GM12878 (cell line): ENCODE results near the gene SHISA4.

Experiments used
- BRCA1 ChIP-seq: IDR thresholded peaks from 2 replicates; pipeline ENCODE4 v1.6.1; 2011; ENCODE audit warnings: low read depth, low read length, improper control_type of control experiment
- E2F8 ChIP-seq: fragments of 450-650 bp; IDR thresholded peaks from 2 replicates; pipeline ENCODE4 v1.6.1; 2018; ENCODE audit warnings: mild to moderate bottlenecking, low read depth, moderate library complexity; ENCODE audit not compliant: partially characterized antibody
- EZH2 ChIP-seq: IDR thresholded peaks from 2 replicates; pipeline ENCODE4 v1.6.1; 2012; ENCODE audit warnings: low read depth, mild to moderate bottlenecking, control low read depth, inconsistent platforms, low read length, borderline replicate concordance; ENCODE audit not compliant: control insufficient read depth
- GATAD2B ChIP-seq: fragments of 450-650 bp; conservative IDR thresholded peaks from 2 replicates; pipeline ENCODE4 v1.6.1; 2017; ENCODE audit warnings: low read depth, mild to moderate bottlenecking, moderate library complexity
- POLR2A ChIP-seq: IDR thresholded peaks from 2 replicates; pipeline ENCODE4 v1.6.1; 2011; ENCODE audit warnings: low read depth, mild to moderate bottlenecking, low read length
- POLR2AphosphoS5 ChIP-seq: IDR thresholded peaks from 2 replicates; pipeline ENCODE4 v1.6.1; 2011; ENCODE audit warnings: mild to moderate bottlenecking, low read length, inconsistent platforms
- SRF ChIP-seq, 2 experiments: IDR thresholded peaks; 2 replicates each; pipeline ENCODE4 v1.6.1; 2011; ENCODE audit warnings: low read depth in 2 of 2, low read length in 2 of 2, mild to moderate bottlenecking in 1 of 2, moderate library complexity in 1 of 2
- SUZ12 ChIP-seq: fragments of 200-600 bp; sonication (generic); IDR thresholded peaks from one replicate; pipeline ENCODE4 v1.6.1; 2018; ENCODE audit warnings: antibody characterized with exemption, mild to moderate bottlenecking; ENCODE audit not compliant: unreplicated experiment
- ZBTB40 ChIP-seq: fragments of 450-650 bp; IDR thresholded peaks from 2 replicates; pipeline ENCODE4 v1.6.1; 2016; ENCODE audit warnings: mild to moderate bottlenecking, moderate library complexity, borderline replicate concordance
- TF ChIP-seq, protein P1 (sequence below), 3 experiments: IDR thresholded peaks in 2 of 3; conservative IDR thresholded peaks in 1 of 3; 2 replicates each; pipeline ENCODE4 v1.5.1; 2011; ENCODE audit warnings: low read depth in 3 of 3, low read length in 3 of 3, mild to moderate bottlenecking in 3 of 3, control low read depth in 2 of 3, moderate library complexity in 2 of 3, inconsistent platforms in 1 of 3, mixed read lengths in 1 of 3; ENCODE audit not compliant: control insufficient read depth in 2 of 3, insufficient read depth in 1 of 3; ENCODE audit errors: extremely low read depth in 1 of 3
- TF ChIP-seq, protein P2 (sequence below): IDR thresholded peaks from 2 replicates; pipeline ENCODE4 v1.6.1; 2011; ENCODE audit warnings: mild to moderate bottlenecking, low read depth, low read length, moderate library complexity; ENCODE audit not compliant: insufficient replicate concordance
- TF ChIP-seq, protein P3 (sequence below): fragments of 450-650 bp; IDR thresholded peaks from 2 replicates; pipeline ENCODE4 v1.6.1; 2017; ENCODE audit warnings: mild to moderate bottlenecking, moderate library complexity

GRCh38 chr1:201850053-201850397 is 38.7 kb upstream of the SHISA4 start:
- TF ChIP-seq POLR2A (no peak), E2F8 (no peak), SRF (IDR thresholded peaks at IDR 0.05; ENCODE audit: low read depth in 2 of 2, low read length in 2 of 2) (no peak), POLR2AphosphoS5 (no peak), GATAD2B (no peak), SUZ12 (no peak), EZH2 (no peak), ZBTB40 (no peak), BRCA1 (no peak)
- TF ChIP-seq, protein P1, sequence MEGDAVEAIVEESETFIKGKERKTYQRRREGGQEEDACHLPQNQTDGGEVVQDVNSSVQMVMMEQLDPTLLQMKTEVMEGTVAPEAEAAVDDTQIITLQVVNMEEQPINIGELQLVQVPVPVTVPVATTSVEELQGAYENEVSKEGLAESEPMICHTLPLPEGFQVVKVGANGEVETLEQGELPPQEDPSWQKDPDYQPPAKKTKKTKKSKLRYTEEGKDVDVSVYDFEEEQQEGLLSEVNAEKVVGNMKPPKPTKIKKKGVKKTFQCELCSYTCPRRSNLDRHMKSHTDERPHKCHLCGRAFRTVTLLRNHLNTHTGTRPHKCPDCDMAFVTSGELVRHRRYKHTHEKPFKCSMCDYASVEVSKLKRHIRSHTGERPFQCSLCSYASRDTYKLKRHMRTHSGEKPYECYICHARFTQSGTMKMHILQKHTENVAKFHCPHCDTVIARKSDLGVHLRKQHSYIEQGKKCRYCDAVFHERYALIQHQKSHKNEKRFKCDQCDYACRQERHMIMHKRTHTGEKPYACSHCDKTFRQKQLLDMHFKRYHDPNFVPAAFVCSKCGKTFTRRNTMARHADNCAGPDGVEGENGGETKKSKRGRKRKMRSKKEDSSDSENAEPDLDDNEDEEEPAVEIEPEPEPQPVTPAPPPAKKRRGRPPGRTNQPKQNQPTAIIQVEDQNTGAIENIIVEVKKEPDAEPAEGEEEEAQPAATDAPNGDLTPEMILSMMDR (IDR thresholded peaks at IDR 0.05 in 2 of 3, conservative IDR thresholded peaks at IDR 0.05 in 1 of 3; ENCODE audit: control insufficient read depth in 2 of 3, extremely low read depth in 1 of 3, insufficient read depth in 1 of 3, low read depth in 3 of 3, low read length in 3 of 3) = no peak
- TF ChIP-seq, protein P2, sequence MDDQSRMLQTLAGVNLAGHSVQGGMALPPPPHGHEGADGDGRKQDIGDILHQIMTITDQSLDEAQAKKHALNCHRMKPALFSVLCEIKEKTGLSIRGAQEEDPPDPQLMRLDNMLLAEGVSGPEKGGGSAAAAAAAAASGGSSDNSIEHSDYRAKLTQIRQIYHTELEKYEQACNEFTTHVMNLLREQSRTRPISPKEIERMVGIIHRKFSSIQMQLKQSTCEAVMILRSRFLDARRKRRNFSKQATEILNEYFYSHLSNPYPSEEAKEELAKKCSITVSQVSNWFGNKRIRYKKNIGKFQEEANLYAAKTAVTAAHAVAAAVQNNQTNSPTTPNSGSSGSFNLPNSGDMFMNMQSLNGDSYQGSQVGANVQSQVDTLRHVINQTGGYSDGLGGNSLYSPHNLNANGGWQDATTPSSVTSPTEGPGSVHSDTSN = no peak
- TF ChIP-seq, protein P3, sequence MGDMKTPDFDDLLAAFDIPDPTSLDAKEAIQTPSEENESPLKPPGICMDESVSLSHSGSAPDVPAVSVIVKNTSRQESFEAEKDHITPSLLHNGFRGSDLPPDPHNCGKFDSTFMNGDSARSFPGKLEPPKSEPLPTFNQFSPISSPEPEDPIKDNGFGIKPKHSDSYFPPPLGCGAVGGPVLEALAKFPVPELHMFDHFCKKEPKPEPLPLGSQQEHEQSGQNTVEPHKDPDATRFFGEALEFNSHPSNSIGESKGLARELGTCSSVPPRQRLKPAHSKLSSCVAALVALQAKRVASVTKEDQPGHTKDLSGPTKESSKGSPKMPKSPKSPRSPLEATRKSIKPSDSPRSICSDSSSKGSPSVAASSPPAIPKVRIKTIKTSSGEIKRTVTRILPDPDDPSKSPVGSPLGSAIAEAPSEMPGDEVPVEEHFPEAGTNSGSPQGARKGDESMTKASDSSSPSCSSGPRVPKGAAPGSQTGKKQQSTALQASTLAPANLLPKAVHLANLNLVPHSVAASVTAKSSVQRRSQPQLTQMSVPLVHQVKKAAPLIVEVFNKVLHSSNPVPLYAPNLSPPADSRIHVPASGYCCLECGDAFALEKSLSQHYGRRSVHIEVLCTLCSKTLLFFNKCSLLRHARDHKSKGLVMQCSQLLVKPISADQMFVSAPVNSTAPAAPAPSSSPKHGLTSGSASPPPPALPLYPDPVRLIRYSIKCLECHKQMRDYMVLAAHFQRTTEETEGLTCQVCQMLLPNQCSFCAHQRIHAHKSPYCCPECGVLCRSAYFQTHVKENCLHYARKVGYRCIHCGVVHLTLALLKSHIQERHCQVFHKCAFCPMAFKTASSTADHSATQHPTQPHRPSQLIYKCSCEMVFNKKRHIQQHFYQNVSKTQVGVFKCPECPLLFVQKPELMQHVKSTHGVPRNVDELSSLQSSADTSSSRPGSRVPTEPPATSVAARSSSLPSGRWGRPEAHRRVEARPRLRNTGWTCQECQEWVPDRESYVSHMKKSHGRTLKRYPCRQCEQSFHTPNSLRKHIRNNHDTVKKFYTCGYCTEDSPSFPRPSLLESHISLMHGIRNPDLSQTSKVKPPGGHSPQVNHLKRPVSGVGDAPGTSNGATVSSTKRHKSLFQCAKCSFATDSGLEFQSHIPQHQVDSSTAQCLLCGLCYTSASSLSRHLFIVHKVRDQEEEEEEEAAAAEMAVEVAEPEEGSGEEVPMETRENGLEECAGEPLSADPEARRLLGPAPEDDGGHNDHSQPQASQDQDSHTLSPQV = no peak
